Activated CD8-positive, alpha-beta memory T cell treated with anti-CD3 and anti-CD28 coated beads, Interleukin-2, amount 50 U/mL, for 1 hour (primary cell): Measurements from ENCODE around the gene HOXA7.

Experiments used
- DNase-seq: peaks from one replicate; pipeline ENCODE4 v3.0.0-alpha.2; 2020; ENCODE audit errors: extremely low read depth

The HOXA7 gene

DNA sequence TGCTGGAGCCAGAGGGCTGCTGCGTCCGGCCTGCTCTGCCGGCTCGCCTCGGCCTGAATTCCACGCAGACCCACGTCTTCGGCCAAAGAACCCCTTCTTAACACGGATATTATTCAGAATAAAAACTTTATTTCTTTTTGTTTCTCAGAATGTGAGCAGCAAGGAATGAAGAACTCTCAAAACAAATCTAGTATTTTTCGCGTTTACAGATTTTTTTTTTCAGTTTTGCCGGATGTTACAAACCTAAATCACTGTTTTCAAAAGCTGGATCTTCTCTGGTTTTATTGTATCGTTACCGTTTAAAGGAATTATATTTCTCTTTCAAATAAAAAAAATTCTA, 49.6 kb downstream of the HOXA7 start:
- DNase-seq = no peak

GRCh38 chr7:27106181-27106900, 50.1 kb downstream of the HOXA7 start:
- DNase-seq = no peak

DNA sequence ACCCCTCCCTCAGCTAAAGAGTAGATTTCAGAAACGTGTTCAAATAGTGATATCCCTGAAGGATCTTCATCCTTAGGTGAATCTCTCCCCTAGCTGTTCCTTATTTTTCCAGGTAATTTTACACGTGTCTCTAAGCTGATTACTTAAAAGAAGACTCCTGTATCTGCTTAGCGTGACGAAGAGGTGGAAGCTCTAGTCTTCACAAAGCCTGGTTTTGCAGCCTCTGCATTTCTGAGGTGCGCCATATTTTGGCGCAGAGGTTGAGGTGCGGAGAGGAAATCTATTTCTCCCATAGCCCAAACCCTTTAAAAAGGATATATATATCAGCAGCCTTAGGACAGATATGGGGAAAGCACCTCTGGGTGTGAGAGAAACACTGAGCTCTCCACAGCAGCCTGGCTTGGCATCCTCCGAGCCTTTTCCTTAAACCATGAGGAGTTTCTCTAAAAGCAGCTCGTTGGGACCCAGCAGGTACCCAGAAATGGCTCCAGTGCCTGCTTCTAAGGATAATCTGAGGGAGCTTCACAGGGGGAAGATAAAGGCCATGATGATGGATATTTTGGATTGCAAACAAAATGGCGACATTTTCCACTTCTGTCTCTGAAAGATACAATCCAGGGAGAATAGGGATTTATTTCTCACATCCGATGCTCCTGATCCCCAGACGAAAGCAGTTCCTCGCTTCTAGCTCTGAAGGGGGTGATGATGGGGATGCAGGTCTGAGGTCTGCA, 51.0 kb downstream of the HOXA7 start:
- no peak for DNase-seq

GRCh38 chr7:27104341-27105058, 52.0 kb downstream of the HOXA7 start:
- DNase-seq = no peak
